GM12875 (cell line): ENCODE measurements around the gene PFKL.

Source experiments
- H3K4me3 ChIP-seq: one replicate; pipeline ENCODE4 v1.5.1; 2011; ENCODE audit warnings: low read depth, low read length, control low read depth
- CTCF ChIP-seq: IDR thresholded peaks from 2 replicates; pipeline ENCODE4 v1.5.1; 2011; ENCODE audit warnings: low read depth, mild to moderate bottlenecking, control low read depth, inconsistent platforms, low read length, moderate library complexity, borderline replicate concordance; ENCODE audit not compliant: insufficient read depth

PFKL gene

GRCh38 chr21:44376606-44377005 is 76.8 kb downstream of the PFKL start:
- H3K4me3 ChIP-seq: no peak overlapping the region
- TF ChIP-seq CTCF: no peak
